ENCODE results near the gene DDX51. TPM values are rescaled to one million over a fixed set of nuclear protein-coding genes. Genes with fewer than 3 reads are reported as not detected.

Gene DDX51
- total RNA-seq, 1 experiment from 2014 or later = 38.1 TPM

DNA sequence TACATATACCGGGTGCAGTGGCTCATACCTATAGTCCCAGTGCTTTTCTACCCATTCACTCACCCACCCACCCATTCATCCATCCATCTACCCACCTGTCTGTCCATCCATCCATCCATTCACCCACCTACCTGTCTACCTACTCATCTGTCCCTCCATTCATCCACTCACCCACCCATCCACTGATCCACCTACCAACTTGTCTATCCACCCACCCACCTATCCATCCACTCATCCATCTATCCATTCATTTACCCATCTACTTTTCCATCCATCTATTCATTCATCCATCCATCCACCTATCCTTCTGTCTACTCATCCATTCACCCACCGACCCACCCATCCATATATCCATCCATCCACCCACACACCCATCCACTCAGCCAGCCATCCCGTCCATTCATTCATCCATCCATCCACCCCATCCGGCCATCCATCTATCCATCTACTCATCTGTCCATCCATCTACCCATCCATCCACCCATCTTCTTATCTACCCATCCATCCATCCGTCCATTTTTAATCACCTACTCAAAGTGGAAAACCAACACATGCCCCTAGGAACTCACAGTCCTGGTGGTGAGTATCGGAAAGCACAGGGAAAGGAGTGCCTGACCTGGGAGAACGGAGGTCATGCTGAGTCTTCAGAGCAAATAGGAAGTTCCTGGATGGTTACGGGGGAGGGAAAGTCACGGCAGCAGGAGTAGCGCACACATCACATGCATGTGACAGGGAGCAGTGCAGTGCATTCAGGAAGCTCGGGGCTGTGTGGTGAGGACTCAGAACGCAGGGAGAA, 20.0 kb downstream of the DDX51 start:
- POLR2A ChIA-PET = no interaction called here
- no peaks in the 10 kb centered on the region for H3K79me2 ChIP-seq (ENCODE audit: insufficient read depth, low read length)
- no peaks in the 10 kb centered on the region for H3K27me3 ChIP-seq (ENCODE audit: insufficient read depth, low read length)
- CTCF ChIA-PET = no interaction called here
- no peaks in the 10 kb centered on the region for H3K9me2 ChIP-seq (ENCODE audit: insufficient read depth)
- H3K4me3 ChIP-seq (replicated peaks in 1 of 2; ENCODE audit: low read depth in 1 of 2, low read length in 2 of 2) = no peak overlapping the region
- H3K36me3 ChIP-seq (ENCODE audit: control insufficient read depth in 1 of 2, insufficient read depth in 2 of 2, low read length in 2 of 2) = peaks cover 0 to 6% of the 10 kb centered on the region in 2 experiments; a peak in 1 of 4 replicates
- no TSS peak for BruUV-seq (replicated peaks)
- TF ChIP-seq EGR1 (IDR thresholded peaks at IDR 0.05; ENCODE audit: low read depth) = no peak
- RAD21 ChIA-PET (ENCODE audit: low non-redundant PET in 1 of 2, low total read pairs in 2 of 2, uncharacterized antibody in 2 of 2, unreplicated experiment in 2 of 2) = no interaction called here
- no peak overlapping the region for H3K9ac ChIP-seq (ENCODE audit: low read length)
- ATAC-seq (no peak), DNase-seq (ENCODE audit: low read depth, low spot score) (no peak)
- H3K9me3 ChIP-seq (ENCODE audit: control insufficient read depth in 1 of 2, insufficient read depth in 1 of 2, low read depth in 1 of 2, low read length in 2 of 2) = no peaks in the 10 kb centered on the region
- no peaks in the 10 kb centered on the region for H3K4me1 ChIP-seq (ENCODE audit: control insufficient read depth in 1 of 2, insufficient read depth in 2 of 2, low read length in 2 of 2)
- H3K27ac ChIP-seq (ENCODE audit: low read depth, low read length) = no peak overlapping the region
- no peak overlapping the region for H3K4me2 ChIP-seq (ENCODE audit: low read length)
- intact Hi-C loops (cut with micrococcal nuclease) = no loop called here
- H2AFZ ChIP-seq (ENCODE audit: low read depth, low read length, poor library complexity, severe bottlenecking) = no peak overlapping the region
- no peaks in the 10 kb centered on the region for H4K20me1 ChIP-seq (ENCODE audit: insufficient read depth)

DNA sequence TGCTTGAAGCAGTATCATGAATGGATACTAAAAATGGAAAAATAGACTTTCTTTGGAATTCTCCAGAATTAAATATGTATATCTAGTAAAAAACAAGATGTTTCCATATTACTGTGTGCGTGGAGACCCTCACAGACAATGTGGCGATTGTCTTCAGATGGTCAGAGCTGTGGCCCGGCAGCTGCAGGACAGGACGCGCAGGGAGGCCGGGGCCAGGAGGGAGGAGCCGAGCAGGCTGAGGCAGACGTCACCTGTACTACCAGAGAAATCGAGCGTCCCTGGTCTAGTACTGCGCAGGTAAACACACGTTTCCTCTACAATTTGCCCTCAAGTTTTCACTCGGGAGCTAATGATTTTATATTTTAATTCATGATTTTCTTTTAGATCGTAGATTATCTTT, 22.8 kb downstream of the DDX51 start:
- H3K27ac ChIP-seq (ENCODE audit: low read depth, low read length) = no peak overlapping the region
- no peaks in the 10 kb centered on the region for H3K27me3 ChIP-seq (ENCODE audit: insufficient read depth, low read length)
- intact Hi-C loops (cut with micrococcal nuclease) = no loop called here
- H3K9me2 ChIP-seq (ENCODE audit: insufficient read depth) = no peaks in the 10 kb centered on the region
- RAD21 ChIA-PET (ENCODE audit: low non-redundant PET in 1 of 2, low total read pairs in 2 of 2, uncharacterized antibody in 2 of 2, unreplicated experiment in 2 of 2) = no interaction called here
- no peak for ATAC-seq
- peaks cover 0 to 6% of the 10 kb centered on the region in 2 experiments; a peak in 1 of 4 replicates for H3K36me3 ChIP-seq (ENCODE audit: control insufficient read depth in 1 of 2, insufficient read depth in 2 of 2, low read length in 2 of 2)
- POLR2A ChIA-PET = no interaction called here
- H3K4me1 ChIP-seq (ENCODE audit: control insufficient read depth in 1 of 2, insufficient read depth in 2 of 2, low read length in 2 of 2) = no peaks in the 10 kb centered on the region
- no peaks in the 10 kb centered on the region for H3K79me2 ChIP-seq (ENCODE audit: insufficient read depth, low read length)
- H3K9ac ChIP-seq (ENCODE audit: low read length) = no peak overlapping the region
- H3K4me2 ChIP-seq (ENCODE audit: low read length) = no peak overlapping the region
- no peaks in the 10 kb centered on the region for H3K9me3 ChIP-seq (ENCODE audit: control insufficient read depth in 1 of 2, insufficient read depth in 1 of 2, low read depth in 1 of 2, low read length in 2 of 2)
- CTCF ChIA-PET = no interaction called here
- no peak overlapping the region for H2AFZ ChIP-seq (ENCODE audit: low read depth, low read length, poor library complexity, severe bottlenecking)
- H3K4me3 ChIP-seq (replicated peaks in 1 of 2; ENCODE audit: low read depth in 1 of 2, low read length in 2 of 2) = no peak overlapping the region
- BruUV-seq (replicated peaks) = no TSS peak
- DNase-seq (ENCODE audit: low read depth, low spot score) = no peak
- H4K20me1 ChIP-seq (ENCODE audit: insufficient read depth) = no peaks in the 10 kb centered on the region
- TF ChIP-seq EZH2 (IDR thresholded peaks at IDR 0.05) (no peak), YY1 (IDR thresholded peaks at IDR 0.05; ENCODE audit: extremely low read depth, insufficient replicate concordance, low read depth, low read length) (no peak), ZFX (IDR thresholded peaks at IDR 0.05) (no peak), CEBPB (IDR thresholded peaks at IDR 0.05; ENCODE audit: low read depth) (no peak), EZH2phosphoT487 (IDR thresholded peaks at IDR 0.05; ENCODE audit: borderline replicate concordance) (no peak), JUND (IDR thresholded peaks at IDR 0.05) (no peak), SP1 (IDR thresholded peaks at IDR 0.05; ENCODE audit: low read depth) (no peak), POLR2AphosphoS5 (IDR thresholded peaks at IDR 0.05; ENCODE audit: low read depth, low read length) (no peak), ELF1 (IDR thresholded peaks at IDR 0.05; ENCODE audit: borderline replicate concordance, low read depth) (no peak), SRF (IDR thresholded peaks at IDR 0.05; ENCODE audit: low read depth) (no peak), ZNF274 (IDR thresholded peaks at IDR 0.05; ENCODE audit: low read depth, low read length) (no peak), CBX3 (IDR thresholded peaks at IDR 0.05; ENCODE audit: low read depth) (no peak), RAD21 (IDR thresholded peaks at IDR 0.05; ENCODE audit: low read depth) (no peak), FOSL1 (IDR thresholded peaks at IDR 0.05; ENCODE audit: low read depth) (no peak), POLR2A (IDR thresholded peaks at IDR 0.05; ENCODE audit: borderline replicate concordance, extremely low read depth, insufficient read depth, insufficient read length) (no peak)
- TF ChIP-seq, protein P1, sequence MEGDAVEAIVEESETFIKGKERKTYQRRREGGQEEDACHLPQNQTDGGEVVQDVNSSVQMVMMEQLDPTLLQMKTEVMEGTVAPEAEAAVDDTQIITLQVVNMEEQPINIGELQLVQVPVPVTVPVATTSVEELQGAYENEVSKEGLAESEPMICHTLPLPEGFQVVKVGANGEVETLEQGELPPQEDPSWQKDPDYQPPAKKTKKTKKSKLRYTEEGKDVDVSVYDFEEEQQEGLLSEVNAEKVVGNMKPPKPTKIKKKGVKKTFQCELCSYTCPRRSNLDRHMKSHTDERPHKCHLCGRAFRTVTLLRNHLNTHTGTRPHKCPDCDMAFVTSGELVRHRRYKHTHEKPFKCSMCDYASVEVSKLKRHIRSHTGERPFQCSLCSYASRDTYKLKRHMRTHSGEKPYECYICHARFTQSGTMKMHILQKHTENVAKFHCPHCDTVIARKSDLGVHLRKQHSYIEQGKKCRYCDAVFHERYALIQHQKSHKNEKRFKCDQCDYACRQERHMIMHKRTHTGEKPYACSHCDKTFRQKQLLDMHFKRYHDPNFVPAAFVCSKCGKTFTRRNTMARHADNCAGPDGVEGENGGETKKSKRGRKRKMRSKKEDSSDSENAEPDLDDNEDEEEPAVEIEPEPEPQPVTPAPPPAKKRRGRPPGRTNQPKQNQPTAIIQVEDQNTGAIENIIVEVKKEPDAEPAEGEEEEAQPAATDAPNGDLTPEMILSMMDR (IDR thresholded peaks at IDR 0.05 in 2 of 3, conservative IDR thresholded peaks at IDR 0.05 in 1 of 3; ENCODE audit: borderline replicate concordance in 1 of 3, insufficient read depth in 1 of 3, low read depth in 2 of 3, low read length in 2 of 3) = no peak
- TF ChIP-seq, protein P2, sequence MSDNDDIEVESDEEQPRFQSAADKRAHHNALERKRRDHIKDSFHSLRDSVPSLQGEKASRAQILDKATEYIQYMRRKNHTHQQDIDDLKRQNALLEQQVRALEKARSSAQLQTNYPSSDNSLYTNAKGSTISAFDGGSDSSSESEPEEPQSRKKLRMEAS (IDR thresholded peaks at IDR 0.05) = no peak
- TF ChIP-seq, protein P3, sequence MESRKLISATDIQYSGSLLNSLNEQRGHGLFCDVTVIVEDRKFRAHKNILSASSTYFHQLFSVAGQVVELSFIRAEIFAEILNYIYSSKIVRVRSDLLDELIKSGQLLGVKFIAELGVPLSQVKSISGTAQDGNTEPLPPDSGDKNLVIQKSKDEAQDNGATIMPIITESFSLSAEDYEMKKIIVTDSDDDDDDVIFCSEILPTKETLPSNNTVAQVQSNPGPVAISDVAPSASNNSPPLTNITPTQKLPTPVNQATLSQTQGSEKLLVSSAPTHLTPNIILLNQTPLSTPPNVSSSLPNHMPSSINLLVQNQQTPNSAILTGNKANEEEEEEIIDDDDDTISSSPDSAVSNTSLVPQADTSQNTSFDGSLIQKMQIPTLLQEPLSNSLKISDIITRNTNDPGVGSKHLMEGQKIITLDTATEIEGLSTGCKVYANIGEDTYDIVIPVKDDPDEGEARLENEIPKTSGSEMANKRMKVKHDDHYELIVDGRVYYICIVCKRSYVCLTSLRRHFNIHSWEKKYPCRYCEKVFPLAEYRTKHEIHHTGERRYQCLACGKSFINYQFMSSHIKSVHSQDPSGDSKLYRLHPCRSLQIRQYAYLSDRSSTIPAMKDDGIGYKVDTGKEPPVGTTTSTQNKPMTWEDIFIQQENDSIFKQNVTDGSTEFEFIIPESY (IDR thresholded peaks at IDR 0.05; ENCODE audit: extremely low read depth, insufficient replicate concordance, low read length) = no peak

Measured in HCT116 (cell line).